Endothelial cell of umbilical vein (primary cell): ENCODE measurements around the gene CTTN. TPM values are rescaled to one million over a fixed set of nuclear protein-coding genes. Genes with fewer than 3 reads are reported as not detected.

Source experiments
- BruUV-seq: library from RNA; stranded (reverse); fragments of 400-500 nt; replicated peaks from 2 replicates; lab custom pipeline; 2021; lab: Mats Ljungman, UMichigan
- CTCF ChIA-PET: fragments of 300-600, 350-600 bp; sonication (Branson Sonifier 250); formaldehyde crosslinking; loops from one replicate; lab custom pipeline; 2021; ENCODE audit warnings: antibody characterized with exemption, inconsistent platforms; lab: Charles Lee
- POLR2A ChIA-PET: fragments of 300-600, 350-600 bp; sonication (Branson Sonifier 250); formaldehyde crosslinking; loops from one replicate; lab custom pipeline; 2021; ENCODE audit warnings: antibody characterized with exemption, inconsistent platforms; lab: Charles Lee
- DNase-seq: peaks from one replicate; pipeline ENCODE4 v3.0.0-alpha.2; 2011; ENCODE audit warnings: low read depth, low spot score
- FAIRE-seq: peaks from 2 replicates; lab custom pipeline; 2011; peaks lifted over from hg19 to GRCh38; lab: Jason Lieb, UNC
- H2AFZ ChIP-seq: 2 replicates; pipeline ENCODE4 v1.6.0; 2012; ENCODE audit warnings: low read depth, low read length, control low read depth, inconsistent platforms
- H3K27ac ChIP-seq: 2 replicates; pipeline ENCODE4 v1.5.1; 2011; ENCODE audit warnings: low read depth, mild to moderate bottlenecking, control low read depth, low read length, moderate library complexity; ENCODE audit not compliant: insufficient read depth
- H3K27me3 ChIP-seq, 2 experiments: 2 replicates each; pipeline versions ENCODE4 v1.6.0 to v1.6.1; 2011; ENCODE audit warnings: low read length in 2 of 2, mixed read lengths in 1 of 2; ENCODE audit not compliant: control insufficient read depth in 2 of 2, insufficient read depth in 2 of 2
- H3K36me3 ChIP-seq, 2 experiments: 2 replicates in 1 of 2; 3 replicates in 1 of 2; pipeline ENCODE4 v1.5.1; 2011; ENCODE audit warnings: low read length in 2 of 2, mild to moderate bottlenecking in 1 of 2, moderate library complexity in 1 of 2; ENCODE audit not compliant: control insufficient read depth in 2 of 2, insufficient read depth in 2 of 2; ENCODE audit errors: extremely low read depth in 1 of 2
- H3K4me1 ChIP-seq: 3 replicates; pipeline ENCODE4 v1.5.1; 2011; ENCODE audit warnings: mild to moderate bottlenecking, low read length; ENCODE audit not compliant: control insufficient read depth, insufficient read depth; ENCODE audit errors: extremely low read depth
- H3K4me2 ChIP-seq: 2 replicates; pipeline ENCODE4 v1.6.1; 2011; ENCODE audit warnings: low read length, control low read depth, mixed read lengths; ENCODE audit not compliant: insufficient read depth
- H3K4me3 ChIP-seq, 3 experiments: fragments of 200-600 bp in 1 of 3; sonication (generic), shearing (Covaris generic) in 1 of 3; replicated peaks in 1 of 3; 2 replicates each; pipeline ENCODE4 v1.5.1; 2011 to 2016; ENCODE audit warnings: control low read depth in 3 of 3, low read length in 3 of 3, mild to moderate bottlenecking in 2 of 3, inconsistent platforms in 1 of 3, low read depth in 1 of 3, moderate library complexity in 1 of 3; ENCODE audit not compliant: insufficient read depth in 1 of 3
- H3K79me2 ChIP-seq: 2 replicates; pipeline ENCODE4 v1.6.0; 2012; ENCODE audit warnings: low read length, inconsistent platforms; ENCODE audit not compliant: control insufficient read depth, insufficient read depth
- H3K9ac ChIP-seq: replicated peaks from 2 replicates; pipeline ENCODE3; 2011; ENCODE audit warnings: low read length, control low read depth; ENCODE audit not compliant: insufficient read depth; ENCODE audit errors: extremely low read depth
- H3K9me1 ChIP-seq: replicated peaks from 3 replicates; pipeline ENCODE4 v1.6.0; 2011; ENCODE audit warnings: mild to moderate bottlenecking, low read length; ENCODE audit not compliant: control insufficient read depth, insufficient read depth; ENCODE audit errors: extremely low read depth
- H3K9me3 ChIP-seq: replicated peaks from 2 replicates; pipeline ENCODE4 v1.5.1; 2012; ENCODE audit warnings: low read length, inconsistent platforms; ENCODE audit not compliant: control insufficient read depth, insufficient read depth
- H4K20me1 ChIP-seq: replicated peaks from 2 replicates; pipeline ENCODE3; 2011; ENCODE audit warnings: mild to moderate bottlenecking, low read length; ENCODE audit not compliant: control insufficient read depth, insufficient read depth; ENCODE audit errors: extremely low read depth
- CTCF ChIP-seq, 2 donors: IDR thresholded peaks; 1 replicate in 1 of 2; 2 replicates in 1 of 2; pipeline ENCODE4 v1.5.1; 2011; ENCODE audit warnings: low read length in 2 of 2, mild to moderate bottlenecking in 2 of 2, moderate library complexity in 2 of 2, control low read depth in 1 of 2, inconsistent platforms in 1 of 2, low read depth in 1 of 2; ENCODE audit not compliant: insufficient read depth in 1 of 2; ENCODE audit errors: extremely low read depth in 1 of 2
- EZH2 ChIP-seq: IDR thresholded peaks from 2 replicates; pipeline ENCODE4 v1.6.1; 2012; ENCODE audit warnings: borderline replicate concordance, low read depth, mild to moderate bottlenecking, moderate library complexity, low read length, inconsistent platforms; ENCODE audit not compliant: severe bottlenecking
- FOS ChIP-seq: IDR thresholded peaks from 2 replicates; pipeline ENCODE4 v1.6.1; 2011; ENCODE audit warnings: mild to moderate bottlenecking, low read length, moderate library complexity, borderline replicate concordance; ENCODE audit not compliant: insufficient read depth
- GATA2 ChIP-seq: IDR thresholded peaks from 2 replicates; pipeline ENCODE4 v1.7.0; 2011; ENCODE audit warnings: low read depth, mild to moderate bottlenecking, moderate library complexity, mixed read lengths, low read length; ENCODE audit not compliant: insufficient read length, insufficient read depth
- JUN ChIP-seq: IDR thresholded peaks from 2 replicates; pipeline ENCODE4 v1.6.1; 2011; ENCODE audit warnings: borderline replicate concordance, low read depth; ENCODE audit not compliant: insufficient read length, insufficient read depth
- MAX ChIP-seq: IDR thresholded peaks from 2 replicates; pipeline ENCODE4 v1.6.1; 2011; ENCODE audit not compliant: insufficient read depth, insufficient read length
- MYC ChIP-seq: IDR thresholded peaks from one replicate; pipeline ENCODE4 v1.6.1; 2011; ENCODE audit warnings: mild to moderate bottlenecking, low read depth, low read length
- POLR2A ChIP-seq: IDR thresholded peaks from 2 replicates; pipeline ENCODE4 v1.6.1; 2012; ENCODE audit warnings: low read depth, mild to moderate bottlenecking, control low read depth, low read length
- POLR2AphosphoS5 ChIP-seq: IDR thresholded peaks from 2 replicates; pipeline ENCODE4 v1.6.1; 2012; ENCODE audit warnings: low read depth, mild to moderate bottlenecking, control low read depth, low read length, moderate library complexity; ENCODE audit not compliant: insufficient read depth
- dilution Hi-C: fragments of 300-500 bp; cut with MboI; formaldehyde crosslinking; loops from one replicate; pipeline ENCODE4 v1.15.0; 2019; ENCODE audit warnings: low sequenced_read_pairs; ENCODE audit not compliant: extremely low pct_ligation_motif_present
- intact Hi-C: fragments of 100-400 bp; cut with micrococcal nuclease; formaldehyde crosslinking; loops from one replicate; pipeline ENCODE4 v1.10.0; 2022
- polyA plus RNA-seq, 4 experiments: library from polyadenylated mRNA; depleted of rRNA in 3 of 4; stranded (reverse) in 3 of 4; unstranded in 1 of 4; fragments of >200 nt; gene quantifications; 2 replicates each; pipeline versions ENCODE4 v1.2.1 to v1.2.3, GENCODE V29; 2011 to 2012; ENCODE audit warnings: missing spikeins in 1 of 4
- total RNA-seq: library from RNA; stranded (reverse); gene quantifications from 2 replicates; pipeline ENCODE4 v1.2.3, GENCODE V29; 2021

Gene CTTN
- total and polyA plus RNA-seq, 2 donors (not counting 3 experiments of a cell fraction or from before 2014, with no cell fraction given): 161 to 330 TPM

- Histone ChIP-seq H3K36me3 (peaks cover 6 to 29% of the 10 kb centered on the region in 2 experiments), H3K9me1 (no peaks in the 10 kb centered on the region), H4K20me1 (no peaks in the 10 kb centered on the region), H3K79me2 (no peaks in the 10 kb centered on the region), H2AFZ (no peak overlapping the region), H3K27me3 (no peaks in the 10 kb centered on the region), H3K9me3 (no peaks in the 10 kb centered on the region), H3K9ac (no peak overlapping the region), H3K4me1 (no peaks in the 10 kb centered on the region), H3K27ac (no peak overlapping the region), H3K4me2 (no peak overlapping the region), H3K4me3 (no peak overlapping the region)
- dilution Hi-C loops (no loop called here), intact Hi-C loops (no loop called here)
- ChIA-PET POLR2A (no interaction called here), CTCF (interaction anchor here (0.6 to 1.2 kb wide), 2 partner anchors 17 to 53 kb away, joined by 3 read pairs; no protein-coding TSS in a partner anchor)
- FAIRE-seq: no peak
- no peak for DNase-seq
- TF ChIP-seq GATA2 (no peak), FOS (no peak), EZH2 (no peak), POLR2AphosphoS5 (no peak)
- no TSS peak for BruUV-seq
Observed at GRCh38 chr11:70348608-70349007, 49.7 kb upstream of the CTTN start.

DNA sequence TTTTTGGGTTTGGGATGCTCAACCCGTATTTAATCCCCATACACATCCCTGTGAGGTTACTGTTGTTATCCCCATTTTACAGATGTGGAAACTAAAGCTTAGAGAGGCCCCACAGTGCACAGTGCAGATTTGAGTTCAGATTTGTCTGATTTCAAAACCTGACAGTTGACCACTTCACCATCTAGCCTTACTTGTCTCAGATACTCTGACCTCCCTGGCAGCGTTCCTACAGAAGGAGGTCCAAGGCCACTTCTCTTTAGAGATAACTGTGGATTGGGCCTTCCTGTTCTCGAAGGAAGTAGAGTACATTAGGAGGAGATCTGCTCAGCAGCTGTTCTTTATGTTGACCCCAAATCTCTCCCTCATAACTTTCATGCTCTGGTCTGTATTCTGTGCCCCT is 46.7 kb upstream of the CTTN start:
- ChIA-PET CTCF (no interaction called here), POLR2A (no interaction called here)
- dilution Hi-C loops: no loop called here

More for the DNA sequence above, 46.7 kb upstream of the CTTN start:
- Histone ChIP-seq H3K79me2 (no peaks in the 10 kb centered on the region), H2AFZ (no peak overlapping the region), H3K4me3 (no peak overlapping the region), H4K20me1 (no peaks in the 10 kb centered on the region), H3K27me3 (no peaks in the 10 kb centered on the region), H3K9me1 (no peaks in the 10 kb centered on the region), H3K9me3 (no peaks in the 10 kb centered on the region), H3K9ac (no peak overlapping the region), H3K4me1 (no peaks in the 10 kb centered on the region), H3K27ac (no peak overlapping the region), H3K4me2 (no peak overlapping the region), H3K36me3 (peaks cover 9 to 28% of the 10 kb centered on the region in 2 experiments)
- TF ChIP-seq MYC (no peak), JUN (no peak), MAX (no peak), POLR2A (no peak), GATA2 (no peak), CTCF (IDR thresholded peaks at IDR 0.05; ENCODE audit: extremely low read depth in 1 of 2, insufficient read depth in 1 of 2, low read depth in 1 of 2, low read length in 2 of 2) (no peak), EZH2 (no peak), POLR2AphosphoS5 (no peak), FOS (no peak)
- DNase-seq (no peak), FAIRE-seq (no peak)
- BruUV-seq: no TSS peak
- intact Hi-C loops: no loop called here
